Neural progenitor cell (in vitro differentiated cells): ENCODE results near the gene WIPF1.

Experiments
- CTCF ChIP-seq: fragments of 200-600 bp; sonication (generic); IDR thresholded peaks from 2 replicates; pipeline ENCODE4 v1.5.1; 2017; ENCODE audit warnings: antibody characterized with exemption, mild to moderate bottlenecking
- EZH2phosphoT487 ChIP-seq: fragments of 200-600 bp; sonication (generic); IDR thresholded peaks from 2 replicates; pipeline ENCODE4 v1.6.1; 2017; ENCODE audit warnings: antibody characterized with exemption

GRCh38 chr2:174617120-174617519 lies 19.5 kb upstream of the WIPF1 start:
- TF ChIP-seq CTCF = no peak
- no peak for TF ChIP-seq EZH2phosphoT487
